Islet of Langerhans (tissue), 1 donor: ENCODE results near the gene LYPD1.

Experiments
- FAIRE-seq: peaks from one replicate; lab custom pipeline; 2011; peaks lifted over from hg19 to GRCh38; lab: Jason Lieb, UNC

The LYPD1 gene

GRCh38 chr2:132668189-132668823 is 1.7 kb downstream of the LYPD1 start:
- FAIRE-seq: no peak

DNA sequence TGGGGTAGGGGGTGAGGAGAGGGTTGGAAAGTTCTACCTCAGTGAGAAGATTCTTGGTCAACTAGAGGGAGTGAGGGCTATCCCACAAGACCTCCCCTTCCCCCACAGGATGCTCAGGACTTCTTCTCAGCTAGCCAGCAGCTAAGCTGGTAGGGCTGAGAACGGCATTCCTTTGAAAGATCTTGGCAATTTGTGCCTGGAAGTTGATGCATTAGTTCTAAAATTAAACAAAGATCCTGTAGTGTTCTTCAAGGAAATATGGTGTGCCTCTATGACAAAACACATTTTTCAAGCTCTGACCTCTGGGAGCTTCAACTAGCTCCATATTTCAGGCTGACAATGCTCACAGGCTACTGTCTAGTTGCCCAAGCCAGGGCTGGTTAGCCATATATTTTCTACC is 2.3 kb downstream of the LYPD1 start:
- FAIRE-seq: no peak

- no peak for FAIRE-seq
These were observed 4.4 kb downstream of the LYPD1 start for GRCh38 chr2:132665401-132666140.

DNA sequence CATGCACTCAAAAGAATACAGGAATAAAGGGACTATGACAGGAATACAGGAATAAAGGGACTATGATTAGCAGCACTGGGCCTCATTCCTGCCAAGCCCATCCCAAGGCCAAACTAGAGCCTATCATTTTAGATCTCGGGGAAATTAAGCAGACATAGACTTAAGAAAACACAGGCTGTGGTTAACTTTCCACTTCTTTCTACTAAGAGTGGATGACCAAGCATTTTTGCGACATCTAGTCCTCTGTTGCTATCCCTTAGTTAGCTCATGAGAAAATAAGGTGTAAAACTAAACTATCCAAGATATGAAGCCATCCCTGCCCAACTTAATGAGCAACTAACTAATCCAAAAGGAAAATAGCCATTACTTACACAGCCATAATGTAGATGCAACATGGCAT is 5.9 kb downstream of the LYPD1 start:
- no peak for FAIRE-seq

DNA sequence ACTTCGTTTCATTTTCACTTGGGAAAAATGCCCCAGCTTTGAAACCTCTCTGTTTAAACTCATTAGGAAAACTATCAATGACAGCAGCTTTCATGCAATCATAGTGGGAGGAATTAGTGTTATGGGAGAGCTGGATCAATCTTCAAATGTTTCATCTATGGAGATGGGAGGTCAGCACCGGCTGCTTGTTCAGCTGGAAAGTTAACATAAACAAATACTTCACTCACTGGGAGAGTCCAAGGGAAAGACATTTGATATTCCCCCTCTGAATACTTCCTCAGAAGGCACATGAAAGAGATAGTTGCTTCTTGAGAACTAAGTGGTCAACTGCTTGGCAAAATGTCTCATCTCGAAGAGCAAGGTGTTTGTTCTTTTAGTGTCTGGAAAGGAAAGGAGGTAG is 7.3 kb downstream of the LYPD1 start:
- no peak for FAIRE-seq

- FAIRE-seq: no peak
These were observed 10.7 kb downstream of the LYPD1 start for GRCh38 chr2:132659331-132659730.

- no peak for FAIRE-seq
These were observed 13.6 kb downstream of the LYPD1 start for GRCh38 chr2:132656266-132656975.

GRCh38 chr2:132654968-132655367 is 15.0 kb downstream of the LYPD1 start:
- FAIRE-seq: no peak

DNA sequence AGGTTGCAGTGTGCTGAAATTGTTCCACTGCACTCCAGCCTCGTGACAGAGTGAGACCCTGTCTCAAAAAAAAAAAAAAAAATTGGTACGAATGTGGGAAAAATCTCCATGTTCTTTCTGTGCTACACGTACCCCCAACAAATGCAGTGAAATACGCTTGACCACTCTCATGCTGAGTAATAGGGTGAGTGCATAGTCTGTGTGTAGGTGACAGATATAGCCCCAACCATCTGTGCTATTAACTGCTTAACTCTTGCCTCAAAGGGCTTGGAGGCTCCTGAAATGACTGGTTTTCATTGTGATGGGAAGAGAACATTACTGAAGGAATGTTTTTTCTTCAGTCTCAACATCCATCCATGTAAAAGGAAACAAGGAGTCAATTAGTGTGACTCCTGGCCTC is 15.7 kb downstream of the LYPD1 start:
- no peak for FAIRE-seq

- FAIRE-seq: no peak
These were observed 17.5 kb downstream of the LYPD1 start for GRCh38 chr2:132652474-132652873.

- no peak for FAIRE-seq
These were observed 18.6 kb downstream of the LYPD1 start for GRCh38 chr2:132651115-132652045.

DNA sequence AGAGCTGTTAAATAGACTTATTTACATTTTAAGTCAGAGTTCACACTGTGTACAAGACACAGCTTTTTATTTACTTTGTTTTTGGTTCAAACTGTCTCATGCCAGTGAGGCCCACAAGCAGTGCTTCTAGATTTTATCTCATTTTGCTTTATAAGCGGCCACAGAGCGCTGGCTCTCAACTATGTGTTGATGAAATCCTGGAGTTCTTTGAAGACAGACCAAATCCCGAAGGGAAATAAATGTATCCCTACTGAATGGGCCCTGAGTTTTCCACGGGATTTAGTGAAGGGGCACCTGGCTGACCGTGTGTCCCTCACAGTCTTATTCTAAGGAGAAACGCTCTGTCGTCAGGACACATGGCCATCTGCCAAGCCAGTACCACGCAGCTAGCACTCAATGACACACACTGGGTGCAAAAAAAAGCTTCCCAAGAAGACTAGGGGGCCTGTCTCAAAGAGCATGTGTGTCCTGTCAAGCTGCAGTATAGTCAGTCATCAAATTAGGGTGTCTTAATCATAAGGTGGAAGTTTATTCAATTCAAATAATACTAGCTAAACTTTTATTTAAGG is 23.4 kb downstream of the LYPD1 start:
- no peak for FAIRE-seq

DNA sequence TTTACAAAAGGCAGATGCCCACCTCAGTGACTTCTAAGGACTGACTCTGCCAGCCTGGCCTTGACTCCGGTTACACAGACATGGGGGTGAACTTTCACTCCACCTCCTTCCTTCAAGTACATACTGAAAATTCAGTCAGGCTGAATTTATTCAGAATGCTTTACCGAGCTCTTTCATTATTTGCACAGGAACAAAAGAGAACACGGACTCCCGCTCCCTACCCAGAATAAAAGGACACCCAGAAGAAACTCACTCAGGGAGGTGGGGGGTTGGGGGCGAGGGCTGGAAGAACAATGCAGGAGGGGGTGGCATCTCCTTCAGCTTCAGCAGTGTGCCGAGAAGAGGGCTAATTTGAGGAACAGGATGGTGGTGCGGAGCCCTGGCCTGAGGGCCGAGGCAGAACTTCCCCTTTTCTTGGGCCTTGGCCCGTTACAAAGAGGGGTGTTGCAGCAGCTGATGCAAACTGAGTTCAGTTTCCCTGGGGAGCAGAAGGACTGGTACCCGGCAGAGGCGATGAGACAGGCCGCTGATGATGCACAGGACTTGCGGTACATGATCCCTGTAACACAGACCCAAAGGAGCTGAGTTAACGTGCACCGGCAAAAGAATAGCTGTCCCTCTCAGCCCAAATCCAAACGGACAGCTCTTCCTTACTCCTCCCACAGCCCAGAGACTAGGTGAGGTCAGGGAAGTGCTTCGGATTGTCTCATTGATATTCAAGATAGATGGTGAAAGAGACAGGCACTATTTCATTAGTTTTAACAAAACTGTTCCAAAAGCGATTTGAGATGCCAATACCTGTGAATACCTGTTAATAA is 24.1 kb downstream of the LYPD1 start:
- no peak for FAIRE-seq

GRCh38 chr2:132645176-132645575 is 24.8 kb downstream of the LYPD1 start:
- FAIRE-seq: no peak

DNA sequence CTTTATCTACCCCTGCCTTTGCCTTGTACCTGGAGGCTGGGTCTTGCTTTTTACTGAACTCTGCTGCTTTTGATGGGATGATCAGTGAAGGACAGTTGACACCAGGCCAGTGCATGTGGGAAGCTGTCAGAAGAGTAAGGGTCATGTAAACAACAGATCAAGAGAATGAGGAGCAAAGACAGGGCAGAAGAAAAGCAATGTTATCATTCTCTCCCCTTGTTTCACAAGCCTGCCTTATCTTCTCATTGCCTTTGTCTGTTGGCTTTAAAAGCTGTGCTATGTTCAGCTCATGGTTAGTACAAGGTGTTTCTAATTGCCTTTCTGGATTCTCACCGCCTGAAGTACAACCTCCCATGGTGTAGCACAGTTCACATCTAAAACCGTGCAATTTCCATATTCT is 27.6 kb downstream of the LYPD1 start:
- no peak for FAIRE-seq

GRCh38 chr2:132641819-132642218 is 28.2 kb downstream of the LYPD1 start:
- no peak for FAIRE-seq

DNA sequence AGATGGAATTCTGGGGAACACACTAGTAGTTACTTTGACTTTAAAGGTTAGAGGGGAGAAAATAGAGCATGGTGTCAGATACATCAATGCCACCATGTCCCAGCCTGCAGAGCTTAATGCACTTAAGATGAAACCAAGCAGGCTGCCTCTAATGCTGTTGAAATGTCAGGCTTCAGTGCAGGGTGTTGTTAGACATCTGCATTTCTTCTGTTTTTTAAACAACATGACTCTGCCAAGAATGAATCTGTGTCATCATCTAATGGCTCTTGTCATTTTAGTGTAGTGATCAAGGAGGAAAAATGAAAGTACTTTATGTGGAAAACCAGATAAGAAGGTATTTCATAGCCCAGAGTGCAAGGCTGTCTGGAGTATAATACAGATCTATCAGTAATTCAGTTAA is 29.9 kb downstream of the LYPD1 start:
- FAIRE-seq: no peak

GRCh38 chr2:132638313-132639040 is 31.5 kb downstream of the LYPD1 start:
- FAIRE-seq: no peak

- no peak for FAIRE-seq
These were observed 33.7 kb downstream of the LYPD1 start for GRCh38 chr2:132636346-132636745.

- no peak for FAIRE-seq
These were observed 36.4 kb downstream of the LYPD1 start for GRCh38 chr2:132633635-132634034.
